Nephron progenitor cell (in vitro differentiated cells): ENCODE results near the gene CDC42BPB.

Source experiments
- DNase-seq: peaks from one replicate; pipeline ENCODE4 v3.0.0; 2021
- H3K27ac Mint-ChIP-seq: 2 replicates; pipeline ENCODE4 v1.8.0; 2021; ENCODE audit warnings: mild to moderate bottlenecking, moderate library complexity, mixed read lengths
- H3K27me3 Mint-ChIP-seq: 2 replicates; pipeline ENCODE4 v1.8.0; 2021; ENCODE audit warnings: mild to moderate bottlenecking, low read depth, mixed read lengths; ENCODE audit not compliant: poor library complexity
- H3K36me3 Mint-ChIP-seq: 2 replicates; pipeline ENCODE4 v1.8.0; 2021; ENCODE audit warnings: low read depth, mixed read lengths
- H3K4me1 Mint-ChIP-seq: 2 replicates; pipeline ENCODE4 v1.8.0; 2021; ENCODE audit warnings: mixed read lengths
- H3K4me3 Mint-ChIP-seq: 2 replicates; pipeline ENCODE4 v1.8.0; 2021; ENCODE audit warnings: mild to moderate bottlenecking, moderate library complexity, mixed read lengths
- H3K9me3 Mint-ChIP-seq: 2 replicates; pipeline ENCODE4 v1.8.0; 2021; ENCODE audit warnings: mild to moderate bottlenecking, moderate library complexity, mixed read lengths
- TF ChIP-seq, protein P1 (sequence below): fragments of 200-600 bp; sonication (generic); IDR thresholded peaks from 2 replicates; pipeline ENCODE4 v1.5.0; 2021; ENCODE audit warnings: antibody characterized with exemption

CDC42BPB gene

DNA sequence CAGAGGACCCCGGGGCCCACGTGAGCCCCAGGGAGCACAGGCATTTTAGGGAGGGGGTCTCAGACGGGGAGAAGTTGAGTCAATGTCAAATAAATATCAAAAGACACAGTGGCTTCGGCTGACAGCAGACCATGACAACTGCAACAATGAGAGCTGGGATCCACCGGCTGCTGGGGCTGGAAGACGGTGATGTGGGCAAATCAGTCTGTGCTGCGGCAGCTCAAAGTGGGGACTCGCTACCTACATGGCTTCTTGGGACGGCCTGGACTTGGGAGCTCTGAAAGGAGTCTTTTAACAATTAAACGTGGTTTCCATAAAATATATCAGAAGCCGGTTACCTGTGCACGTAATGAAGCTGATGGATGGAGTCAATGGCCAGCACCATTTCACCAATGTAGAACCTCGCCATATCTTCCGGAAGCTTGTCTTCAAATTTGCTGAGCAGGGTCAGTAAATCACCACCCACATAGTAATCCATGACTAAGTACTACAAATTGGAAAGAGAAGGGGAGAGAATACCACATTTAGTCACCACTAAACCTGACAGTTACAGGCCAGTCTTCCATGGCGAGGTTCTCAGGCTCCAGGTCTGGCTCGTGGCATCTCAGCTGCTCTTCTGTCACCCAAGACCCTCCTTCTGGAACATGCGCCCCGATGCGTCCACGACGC, 58.0 kb downstream of the CDC42BPB start:
- H3K27ac Mint-ChIP-seq, result peak overlapping the region; percentile 85
- H3K4me1 Mint-ChIP-seq, result peaks cover 34% of the 10 kb centered on the region
- H3K27me3 Mint-ChIP-seq, result no peaks in the 10 kb centered on the region
- no peak overlapping the region for H3K4me3 Mint-ChIP-seq
- H3K36me3 Mint-ChIP-seq, result peaks cover 62% of the 10 kb centered on the region
- H3K9me3 Mint-ChIP-seq, result no peaks in the 10 kb centered on the region
- TF ChIP-seq, protein P1, sequence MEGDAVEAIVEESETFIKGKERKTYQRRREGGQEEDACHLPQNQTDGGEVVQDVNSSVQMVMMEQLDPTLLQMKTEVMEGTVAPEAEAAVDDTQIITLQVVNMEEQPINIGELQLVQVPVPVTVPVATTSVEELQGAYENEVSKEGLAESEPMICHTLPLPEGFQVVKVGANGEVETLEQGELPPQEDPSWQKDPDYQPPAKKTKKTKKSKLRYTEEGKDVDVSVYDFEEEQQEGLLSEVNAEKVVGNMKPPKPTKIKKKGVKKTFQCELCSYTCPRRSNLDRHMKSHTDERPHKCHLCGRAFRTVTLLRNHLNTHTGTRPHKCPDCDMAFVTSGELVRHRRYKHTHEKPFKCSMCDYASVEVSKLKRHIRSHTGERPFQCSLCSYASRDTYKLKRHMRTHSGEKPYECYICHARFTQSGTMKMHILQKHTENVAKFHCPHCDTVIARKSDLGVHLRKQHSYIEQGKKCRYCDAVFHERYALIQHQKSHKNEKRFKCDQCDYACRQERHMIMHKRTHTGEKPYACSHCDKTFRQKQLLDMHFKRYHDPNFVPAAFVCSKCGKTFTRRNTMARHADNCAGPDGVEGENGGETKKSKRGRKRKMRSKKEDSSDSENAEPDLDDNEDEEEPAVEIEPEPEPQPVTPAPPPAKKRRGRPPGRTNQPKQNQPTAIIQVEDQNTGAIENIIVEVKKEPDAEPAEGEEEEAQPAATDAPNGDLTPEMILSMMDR, result no peak
- DNase-seq, result no peak

DNA sequence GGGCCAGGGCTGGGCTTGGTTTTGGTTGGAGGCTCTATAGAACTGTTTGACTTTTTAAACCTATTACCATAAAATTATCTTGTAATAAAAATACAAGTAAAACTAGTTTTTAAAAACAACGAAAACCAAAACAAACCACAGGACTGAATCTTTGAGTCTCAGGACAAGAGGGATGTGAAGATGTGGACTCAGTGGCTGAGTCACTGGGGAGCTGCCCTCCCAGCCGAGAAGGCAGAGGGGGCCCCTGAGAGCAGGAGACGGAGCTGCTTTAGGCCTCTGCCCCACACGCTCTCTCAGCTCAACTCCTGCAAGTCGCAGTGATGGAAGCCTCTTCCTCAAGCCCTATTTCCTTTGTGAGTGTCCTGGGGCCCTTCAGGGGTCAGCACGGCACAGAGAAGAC, 59.0 kb downstream of the CDC42BPB start:
- H3K36me3 Mint-ChIP-seq, result peaks cover 64% of the 10 kb centered on the region
- peak overlapping the region; percentile 74 for H3K27ac Mint-ChIP-seq
- H3K27me3 Mint-ChIP-seq, result no peaks in the 10 kb centered on the region
- no peak for DNase-seq
- peaks cover 34% of the 10 kb centered on the region for H3K4me1 Mint-ChIP-seq
- no peak overlapping the region for H3K4me3 Mint-ChIP-seq
- no peaks in the 10 kb centered on the region for H3K9me3 Mint-ChIP-seq
- TF ChIP-seq, protein P1, result no peak

DNA sequence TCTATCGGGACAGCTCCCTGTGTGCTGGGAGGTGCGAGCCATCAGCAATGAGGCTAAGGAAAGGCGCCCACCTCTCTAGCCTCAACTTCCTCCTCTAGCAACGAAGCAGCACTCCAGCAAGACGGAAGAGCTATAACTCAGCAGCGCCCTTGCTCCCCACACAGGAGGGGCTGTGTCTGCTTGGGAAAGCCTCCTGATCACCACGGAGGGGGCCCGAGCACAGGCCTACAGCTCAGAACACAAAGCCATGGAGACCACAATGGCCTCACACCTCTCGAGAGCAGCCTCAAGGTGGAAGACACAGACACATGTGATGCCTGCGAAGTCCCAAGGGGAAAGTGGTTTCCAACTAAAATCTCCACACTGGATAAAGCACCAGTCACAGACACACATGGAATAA, 60.4 kb downstream of the CDC42BPB start:
- Mint-ChIP-seq H3K27ac (peak overlapping the region; percentile 30), H3K4me3 (no peak overlapping the region), H3K9me3 (no peaks in the 10 kb centered on the region), H3K4me1 (peaks cover 29% of the 10 kb centered on the region), H3K36me3 (peaks cover 60% of the 10 kb centered on the region), H3K27me3 (no peaks in the 10 kb centered on the region)
- TF ChIP-seq, protein P1, result no peak
- no peak for DNase-seq

DNA sequence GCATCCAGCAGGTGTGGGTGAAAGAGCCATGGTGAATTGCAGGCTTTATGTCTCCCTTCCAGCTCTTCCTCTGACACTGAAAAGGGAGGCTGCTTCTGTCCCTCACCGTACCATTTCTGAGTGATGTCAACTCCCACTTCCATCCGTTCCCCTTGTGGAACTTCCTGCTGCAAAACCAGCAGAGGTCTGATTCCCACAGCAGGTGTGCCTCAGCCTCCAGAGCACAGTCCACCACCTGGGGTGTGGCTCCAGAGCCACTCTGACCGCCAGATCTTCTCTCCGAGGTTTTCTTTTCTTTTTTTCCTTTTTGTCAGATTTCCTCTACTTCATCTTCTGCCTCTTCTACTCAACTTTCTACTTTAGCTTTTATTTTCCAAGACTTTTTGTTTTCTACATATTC, 62.7 kb downstream of the CDC42BPB start:
- peaks cover 74% of the 10 kb centered on the region for H3K36me3 Mint-ChIP-seq
- peak overlapping the region; percentile 11 for H3K27ac Mint-ChIP-seq
- no peaks in the 10 kb centered on the region for H3K27me3 Mint-ChIP-seq
- peaks cover 8% of the 10 kb centered on the region for H3K9me3 Mint-ChIP-seq
- DNase-seq, result no peak
- H3K4me1 Mint-ChIP-seq, result peaks cover 14% of the 10 kb centered on the region
- H3K4me3 Mint-ChIP-seq, result no peak overlapping the region
- TF ChIP-seq, protein P1, result no peak

DNA sequence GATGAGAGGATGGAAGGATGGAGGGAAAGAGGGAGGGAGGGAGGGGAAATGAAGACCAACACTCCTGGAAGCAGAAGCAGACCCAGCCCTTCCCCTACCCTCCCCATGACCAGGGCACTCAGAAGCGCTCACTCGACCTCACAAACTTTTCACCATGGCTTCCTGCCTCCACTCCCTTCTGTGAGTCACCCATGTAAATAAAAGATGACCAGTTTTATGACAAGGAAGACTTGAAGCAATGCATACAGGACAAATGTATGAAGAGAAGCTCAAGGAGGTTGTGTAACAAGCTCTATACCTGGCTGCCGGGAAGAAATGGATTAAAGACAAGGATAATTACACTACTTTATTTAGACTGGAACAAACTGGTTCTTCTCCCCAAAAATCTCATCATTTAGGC, 63.8 kb downstream of the CDC42BPB start:
- no peak overlapping the region for H3K27ac Mint-ChIP-seq
- TF ChIP-seq, protein P1, result no peak
- peaks cover 7% of the 10 kb centered on the region for H3K4me1 Mint-ChIP-seq
- H3K9me3 Mint-ChIP-seq, result peaks cover 19% of the 10 kb centered on the region
- H3K27me3 Mint-ChIP-seq, result no peaks in the 10 kb centered on the region
- H3K36me3 Mint-ChIP-seq, result peaks cover 79% of the 10 kb centered on the region
- DNase-seq, result no peak
- no peak overlapping the region for H3K4me3 Mint-ChIP-seq

DNA sequence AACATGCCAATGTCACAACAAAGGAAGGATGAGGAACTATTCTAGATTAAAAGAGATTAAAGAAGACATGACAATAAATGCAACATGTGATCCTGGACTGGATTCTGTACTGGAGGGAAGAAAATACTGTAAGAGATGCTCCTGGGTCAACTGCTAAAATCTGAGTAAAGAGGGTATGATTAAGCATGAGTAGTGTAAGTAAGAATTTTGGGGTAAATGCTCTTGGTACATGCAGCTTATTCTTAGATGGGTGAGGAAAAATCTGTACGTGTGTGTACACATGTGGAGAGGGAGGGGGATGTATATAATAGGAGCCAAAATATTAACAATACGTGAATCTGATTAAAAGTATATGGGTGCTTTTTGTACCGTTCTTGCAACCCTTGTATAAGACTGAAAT, 66.0 kb downstream of the CDC42BPB start:
- H3K9me3 Mint-ChIP-seq, result peaks cover 38% of the 10 kb centered on the region
- TF ChIP-seq, protein P1, result no peak
- H3K27ac Mint-ChIP-seq, result no peak overlapping the region
- H3K4me1 Mint-ChIP-seq, result no peaks in the 10 kb centered on the region
- no peak overlapping the region for H3K4me3 Mint-ChIP-seq
- DNase-seq, result no peak
- H3K27me3 Mint-ChIP-seq, result peaks cover 7% of the 10 kb centered on the region
- H3K36me3 Mint-ChIP-seq, result peaks cover 79% of the 10 kb centered on the region
